ENCODE results near the gene TMEM258.

The TMEM258 gene

DNA sequence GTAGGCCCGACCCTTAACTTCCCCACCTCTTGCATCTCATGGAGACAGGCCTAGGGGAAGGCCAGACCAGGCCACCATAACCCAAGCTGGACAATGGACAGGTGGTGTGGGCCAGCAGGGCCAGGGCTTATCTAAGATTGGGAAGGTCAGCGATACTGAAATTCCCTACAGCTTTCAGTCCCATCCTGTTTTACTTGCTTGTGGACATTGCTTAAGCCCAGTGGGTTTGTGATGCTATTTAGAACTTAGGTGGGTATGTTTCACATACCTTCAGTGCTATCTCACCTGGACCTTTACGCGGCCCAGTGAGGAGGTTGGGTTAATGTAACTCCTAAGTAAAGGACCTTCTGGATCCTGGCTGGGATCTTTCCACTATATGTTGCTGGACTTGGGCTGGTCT is 37.4 kb upstream of the TMEM258 start:
- CTCF ChIA-PET, result interaction anchor here (1.1 to 3.1 kb wide), 6 partner anchors 12 to 54 kb away, joined by 3 to 13 read pairs (median 8); no protein-coding TSS in a partner anchor
- Histone ChIP-seq H3K4me1 (ENCODE audit: control insufficient read depth, insufficient read depth, low read length) (peaks cover 10% of the 10 kb centered on the region; the same call in 1 of the 2 replicates), H3K36me3 (ENCODE audit: control insufficient read depth in 2 of 2, insufficient read depth in 1 of 2, low read length in 2 of 2) (no peaks in the 10 kb centered on the region), H3K9me3 (ENCODE audit: control insufficient read depth, insufficient read depth, low read depth, low read length) (no peaks in the 10 kb centered on the region), H3K27ac (ENCODE audit: extremely low read depth, low read depth, low read length) (no peak overlapping the region; the same call in 1 of the 2 replicates), H3K4me3 (ENCODE audit: low read depth, low read length) (no peak overlapping the region; the same call in 1 of the 2 replicates)
- TF ChIP-seq PRDM1 (tag by site-specific recombination; IDR thresholded peaks at IDR 0.05), result no peak
- no peak for TF ChIP-seq ZBTB8A (tag by site-specific recombination; IDR thresholded peaks at IDR 0.05)
- TF ChIP-seq ZNF654 (tag by site-specific recombination; IDR thresholded peaks at IDR 0.05; ENCODE audit: low read depth), result no peak
- TF ChIP-seq MEIS1 (CRISPR knock-in tag; IDR thresholded peaks at IDR 0.05; ENCODE audit: borderline replicate concordance), result no peak
- TF ChIP-seq, protein P1, sequence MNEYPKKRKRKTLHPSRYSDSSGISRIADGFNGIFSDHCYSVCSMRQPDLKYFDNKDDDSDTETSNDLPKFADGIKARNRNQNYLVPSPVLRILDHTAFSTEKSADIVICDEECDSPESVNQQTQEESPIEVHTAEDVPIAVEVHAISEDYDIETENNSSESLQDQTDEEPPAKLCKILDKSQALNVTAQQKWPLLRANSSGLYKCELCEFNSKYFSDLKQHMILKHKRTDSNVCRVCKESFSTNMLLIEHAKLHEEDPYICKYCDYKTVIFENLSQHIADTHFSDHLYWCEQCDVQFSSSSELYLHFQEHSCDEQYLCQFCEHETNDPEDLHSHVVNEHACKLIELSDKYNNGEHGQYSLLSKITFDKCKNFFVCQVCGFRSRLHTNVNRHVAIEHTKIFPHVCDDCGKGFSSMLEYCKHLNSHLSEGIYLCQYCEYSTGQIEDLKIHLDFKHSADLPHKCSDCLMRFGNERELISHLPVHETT (tag by site-specific recombination; IDR thresholded peaks at IDR 0.05), result no peak
- TF ChIP-seq ZNF155 (tag by site-specific recombination; IDR thresholded peaks at IDR 0.05), result no peak
- TF ChIP-seq, protein P2, sequence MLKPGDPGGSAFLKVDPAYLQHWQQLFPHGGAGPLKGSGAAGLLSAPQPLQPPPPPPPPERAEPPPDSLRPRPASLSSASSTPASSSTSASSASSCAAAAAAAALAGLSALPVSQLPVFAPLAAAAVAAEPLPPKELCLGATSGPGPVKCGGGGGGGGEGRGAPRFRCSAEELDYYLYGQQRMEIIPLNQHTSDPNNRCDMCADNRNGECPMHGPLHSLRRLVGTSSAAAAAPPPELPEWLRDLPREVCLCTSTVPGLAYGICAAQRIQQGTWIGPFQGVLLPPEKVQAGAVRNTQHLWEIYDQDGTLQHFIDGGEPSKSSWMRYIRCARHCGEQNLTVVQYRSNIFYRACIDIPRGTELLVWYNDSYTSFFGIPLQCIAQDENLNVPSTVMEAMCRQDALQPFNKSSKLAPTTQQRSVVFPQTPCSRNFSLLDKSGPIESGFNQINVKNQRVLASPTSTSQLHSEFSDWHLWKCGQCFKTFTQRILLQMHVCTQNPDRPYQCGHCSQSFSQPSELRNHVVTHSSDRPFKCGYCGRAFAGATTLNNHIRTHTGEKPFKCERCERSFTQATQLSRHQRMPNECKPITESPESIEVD (tag by site-specific recombination; IDR thresholded peaks at IDR 0.05), result no peak
- TF ChIP-seq, protein P3, sequence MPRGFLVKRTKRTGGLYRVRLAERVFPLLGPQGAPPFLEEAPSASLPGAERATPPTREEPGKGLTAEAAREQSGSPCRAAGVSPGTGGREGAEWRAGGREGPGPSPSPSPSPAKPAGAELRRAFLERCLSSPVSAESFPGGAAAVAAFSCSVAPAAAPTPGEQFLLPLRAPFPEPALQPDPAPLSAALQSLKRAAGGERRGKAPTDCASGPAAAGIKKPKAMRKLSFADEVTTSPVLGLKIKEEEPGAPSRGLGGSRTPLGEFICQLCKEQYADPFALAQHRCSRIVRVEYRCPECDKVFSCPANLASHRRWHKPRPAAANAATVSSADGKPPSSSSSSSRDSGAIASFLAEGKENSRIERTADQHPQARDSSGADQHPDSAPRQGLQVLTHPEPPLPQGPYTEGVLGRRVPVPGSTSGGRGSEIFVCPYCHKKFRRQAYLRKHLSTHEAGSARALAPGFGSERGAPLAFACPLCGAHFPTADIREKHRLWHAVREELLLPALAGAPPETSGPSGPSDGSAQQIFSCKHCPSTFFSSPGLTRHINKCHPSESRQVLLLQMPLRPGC (tag by site-specific recombination; IDR thresholded peaks at IDR 0.05), result no peak
- TF ChIP-seq, protein P4, sequence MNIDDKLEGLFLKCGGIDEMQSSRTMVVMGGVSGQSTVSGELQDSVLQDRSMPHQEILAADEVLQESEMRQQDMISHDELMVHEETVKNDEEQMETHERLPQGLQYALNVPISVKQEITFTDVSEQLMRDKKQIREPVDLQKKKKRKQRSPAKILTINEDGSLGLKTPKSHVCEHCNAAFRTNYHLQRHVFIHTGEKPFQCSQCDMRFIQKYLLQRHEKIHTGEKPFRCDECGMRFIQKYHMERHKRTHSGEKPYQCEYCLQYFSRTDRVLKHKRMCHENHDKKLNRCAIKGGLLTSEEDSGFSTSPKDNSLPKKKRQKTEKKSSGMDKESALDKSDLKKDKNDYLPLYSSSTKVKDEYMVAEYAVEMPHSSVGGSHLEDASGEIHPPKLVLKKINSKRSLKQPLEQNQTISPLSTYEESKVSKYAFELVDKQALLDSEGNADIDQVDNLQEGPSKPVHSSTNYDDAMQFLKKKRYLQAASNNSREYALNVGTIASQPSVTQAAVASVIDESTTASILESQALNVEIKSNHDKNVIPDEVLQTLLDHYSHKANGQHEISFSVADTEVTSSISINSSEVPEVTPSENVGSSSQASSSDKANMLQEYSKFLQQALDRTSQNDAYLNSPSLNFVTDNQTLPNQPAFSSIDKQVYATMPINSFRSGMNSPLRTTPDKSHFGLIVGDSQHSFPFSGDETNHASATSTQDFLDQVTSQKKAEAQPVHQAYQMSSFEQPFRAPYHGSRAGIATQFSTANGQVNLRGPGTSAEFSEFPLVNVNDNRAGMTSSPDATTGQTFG (tag by site-specific recombination; IDR thresholded peaks at IDR 0.05; ENCODE audit: borderline replicate concordance), result no peak
- no peak for TF ChIP-seq IKZF3 (tag by site-specific recombination; IDR thresholded peaks at IDR 0.05)
- no peak for TF ChIP-seq ZNF175 (tag by site-specific recombination; IDR thresholded peaks at IDR 0.05)
- TF ChIP-seq, protein P5, sequence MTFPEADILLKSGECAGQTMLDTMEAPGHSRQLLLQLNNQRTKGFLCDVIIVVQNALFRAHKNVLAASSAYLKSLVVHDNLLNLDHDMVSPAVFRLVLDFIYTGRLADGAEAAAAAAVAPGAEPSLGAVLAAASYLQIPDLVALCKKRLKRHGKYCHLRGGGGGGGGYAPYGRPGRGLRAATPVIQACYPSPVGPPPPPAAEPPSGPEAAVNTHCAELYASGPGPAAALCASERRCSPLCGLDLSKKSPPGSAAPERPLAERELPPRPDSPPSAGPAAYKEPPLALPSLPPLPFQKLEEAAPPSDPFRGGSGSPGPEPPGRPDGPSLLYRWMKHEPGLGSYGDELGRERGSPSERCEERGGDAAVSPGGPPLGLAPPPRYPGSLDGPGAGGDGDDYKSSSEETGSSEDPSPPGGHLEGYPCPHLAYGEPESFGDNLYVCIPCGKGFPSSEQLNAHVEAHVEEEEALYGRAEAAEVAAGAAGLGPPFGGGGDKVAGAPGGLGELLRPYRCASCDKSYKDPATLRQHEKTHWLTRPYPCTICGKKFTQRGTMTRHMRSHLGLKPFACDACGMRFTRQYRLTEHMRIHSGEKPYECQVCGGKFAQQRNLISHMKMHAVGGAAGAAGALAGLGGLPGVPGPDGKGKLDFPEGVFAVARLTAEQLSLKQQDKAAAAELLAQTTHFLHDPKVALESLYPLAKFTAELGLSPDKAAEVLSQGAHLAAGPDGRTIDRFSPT (tag by site-specific recombination; IDR thresholded peaks at IDR 0.05), result no peak
- TF ChIP-seq, protein P6, sequence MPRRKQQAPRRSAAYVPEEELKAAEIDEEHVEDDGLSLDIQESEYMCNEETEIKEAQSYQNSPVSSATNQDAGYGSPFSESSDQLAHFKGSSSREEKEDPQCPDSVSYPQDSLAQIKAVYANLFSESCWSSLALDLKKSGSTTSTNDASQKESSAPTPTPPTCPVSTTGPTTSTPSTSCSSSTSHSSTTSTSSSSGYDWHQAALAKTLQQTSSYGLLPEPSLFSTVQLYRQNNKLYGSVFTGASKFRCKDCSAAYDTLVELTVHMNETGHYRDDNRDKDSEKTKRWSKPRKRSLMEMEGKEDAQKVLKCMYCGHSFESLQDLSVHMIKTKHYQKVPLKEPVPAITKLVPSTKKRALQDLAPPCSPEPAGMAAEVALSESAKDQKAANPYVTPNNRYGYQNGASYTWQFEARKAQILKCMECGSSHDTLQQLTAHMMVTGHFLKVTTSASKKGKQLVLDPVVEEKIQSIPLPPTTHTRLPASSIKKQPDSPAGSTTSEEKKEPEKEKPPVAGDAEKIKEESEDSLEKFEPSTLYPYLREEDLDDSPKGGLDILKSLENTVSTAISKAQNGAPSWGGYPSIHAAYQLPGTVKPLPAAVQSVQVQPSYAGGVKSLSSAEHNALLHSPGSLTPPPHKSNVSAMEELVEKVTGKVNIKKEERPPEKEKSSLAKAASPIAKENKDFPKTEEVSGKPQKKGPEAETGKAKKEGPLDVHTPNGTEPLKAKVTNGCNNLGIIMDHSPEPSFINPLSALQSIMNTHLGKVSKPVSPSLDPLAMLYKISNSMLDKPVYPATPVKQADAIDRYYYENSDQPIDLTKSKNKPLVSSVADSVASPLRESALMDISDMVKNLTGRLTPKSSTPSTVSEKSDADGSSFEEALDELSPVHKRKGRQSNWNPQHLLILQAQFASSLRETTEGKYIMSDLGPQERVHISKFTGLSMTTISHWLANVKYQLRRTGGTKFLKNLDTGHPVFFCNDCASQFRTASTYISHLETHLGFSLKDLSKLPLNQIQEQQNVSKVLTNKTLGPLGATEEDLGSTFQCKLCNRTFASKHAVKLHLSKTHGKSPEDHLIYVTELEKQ (tag by site-specific recombination; IDR thresholded peaks at IDR 0.05; ENCODE audit: borderline replicate concordance), result no peak
- TF ChIP-seq, protein P7, sequence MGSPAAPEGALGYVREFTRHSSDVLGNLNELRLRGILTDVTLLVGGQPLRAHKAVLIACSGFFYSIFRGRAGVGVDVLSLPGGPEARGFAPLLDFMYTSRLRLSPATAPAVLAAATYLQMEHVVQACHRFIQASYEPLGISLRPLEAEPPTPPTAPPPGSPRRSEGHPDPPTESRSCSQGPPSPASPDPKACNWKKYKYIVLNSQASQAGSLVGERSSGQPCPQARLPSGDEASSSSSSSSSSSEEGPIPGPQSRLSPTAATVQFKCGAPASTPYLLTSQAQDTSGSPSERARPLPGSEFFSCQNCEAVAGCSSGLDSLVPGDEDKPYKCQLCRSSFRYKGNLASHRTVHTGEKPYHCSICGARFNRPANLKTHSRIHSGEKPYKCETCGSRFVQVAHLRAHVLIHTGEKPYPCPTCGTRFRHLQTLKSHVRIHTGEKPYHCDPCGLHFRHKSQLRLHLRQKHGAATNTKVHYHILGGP (tag by site-specific recombination; IDR thresholded peaks at IDR 0.05), result no peak
- TF ChIP-seq SALL2 (tag by site-specific recombination; IDR thresholded peaks at IDR 0.05; ENCODE audit: borderline replicate concordance), result no peak
- POLR2A ChIA-PET, result interaction anchor here (0.7 kb wide), 1 partner anchor 9 kb away, joined by 3 read pairs; no protein-coding TSS in a partner anchor

Measured in HEK293 (cell line).